T-helper 22 cell (primary cell): ENCODE measurements around the gene NACC2.

Experiments used
- DNase-seq: peaks from one replicate; pipeline ENCODE4 v3.0.0-alpha.2; 2020; ENCODE audit warnings: low read depth

Gene NACC2

DNA sequence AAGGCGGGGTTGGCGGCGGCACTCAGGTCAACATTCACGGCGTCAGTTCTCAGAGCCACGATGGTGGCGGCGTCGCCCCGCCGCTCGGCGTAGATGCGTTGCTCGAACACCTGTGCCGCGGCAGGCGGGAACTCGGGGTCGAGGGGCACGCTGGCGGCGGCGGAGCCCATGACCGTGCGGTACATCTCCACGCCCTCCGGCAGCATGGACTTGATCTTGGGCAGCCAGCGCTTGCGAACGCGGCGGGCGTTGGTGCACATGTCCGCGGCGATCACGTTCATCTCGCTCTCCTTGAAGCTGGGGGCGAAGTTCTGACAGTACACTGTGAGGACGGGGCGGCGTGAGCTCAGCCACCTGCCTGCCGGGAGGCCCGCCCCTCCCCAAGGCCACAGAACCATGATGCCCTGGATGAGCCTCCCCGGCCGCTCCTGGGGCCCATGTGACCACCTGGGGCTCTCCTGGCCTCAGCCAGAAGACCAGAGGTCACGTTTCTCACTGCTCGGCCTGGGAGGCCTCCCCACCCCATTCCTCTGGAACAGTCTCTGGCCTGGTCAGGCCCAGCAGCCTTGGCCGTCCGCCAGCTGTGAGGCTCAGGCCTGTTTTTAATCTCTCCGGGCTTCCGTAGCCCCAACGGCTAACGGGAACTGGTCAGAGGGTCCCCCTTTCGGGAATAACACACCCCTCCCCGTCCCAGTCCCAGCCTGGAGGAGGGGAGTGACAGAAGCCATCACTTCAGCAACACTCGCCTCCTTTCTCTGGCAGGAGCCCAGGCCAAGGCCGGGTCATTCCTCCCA, 83.2 kb downstream of the NACC2 start:
- DNase-seq = no peak

DNA sequence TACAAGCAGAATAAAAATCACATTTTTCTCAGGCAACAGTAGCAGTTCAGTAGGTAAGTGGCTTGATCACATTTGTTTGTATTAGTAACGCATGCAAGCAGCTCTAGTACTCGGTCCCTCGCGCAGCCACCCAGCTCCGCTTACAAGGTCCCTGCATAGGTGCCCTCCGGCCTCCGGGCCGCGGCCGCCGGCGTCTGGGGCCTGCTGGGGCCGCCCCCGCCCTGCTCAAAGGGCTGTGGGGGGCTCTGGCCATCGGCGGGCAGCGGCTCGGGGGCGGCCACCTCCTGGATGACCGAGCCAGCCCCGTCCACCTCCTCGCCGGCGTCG, 83.8 kb downstream of the NACC2 start:
- no peak for DNase-seq

DNA sequence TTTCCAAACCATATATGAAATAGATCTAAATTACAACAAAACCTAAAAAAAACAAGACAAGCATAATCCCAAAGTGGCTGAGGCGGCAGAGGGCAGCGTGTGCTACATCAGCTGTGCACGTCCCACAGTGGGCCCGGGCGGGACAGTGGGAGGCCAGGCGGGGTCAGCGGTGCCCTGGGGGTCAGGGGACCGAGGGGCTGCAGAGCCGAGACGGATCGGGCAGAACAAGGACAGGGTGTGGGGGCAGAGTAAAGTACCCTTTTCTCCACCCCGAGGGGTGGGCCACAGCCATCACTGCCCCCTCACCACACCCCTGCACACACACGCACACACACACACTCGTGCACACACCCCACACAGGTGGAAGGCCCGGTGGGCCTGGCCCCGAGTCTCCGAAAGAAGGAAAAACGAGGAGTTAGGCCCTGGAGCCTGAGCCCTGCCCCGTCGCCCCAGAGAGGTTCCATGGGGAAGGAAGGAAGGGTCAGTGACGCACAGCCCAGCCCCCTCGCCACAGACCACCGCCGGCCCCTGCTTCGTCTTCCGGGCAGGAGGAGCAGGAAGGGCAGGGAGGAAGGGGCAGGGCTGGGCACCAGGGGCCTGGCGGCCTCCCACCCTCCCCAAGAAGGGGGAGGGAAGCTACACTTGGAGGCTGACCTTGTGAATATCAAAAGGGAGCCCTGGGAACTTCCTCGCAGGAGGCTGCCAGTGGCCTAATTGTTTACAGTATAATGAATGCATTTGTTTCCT, 84.3 kb downstream of the NACC2 start:
- no peak for DNase-seq

DNA sequence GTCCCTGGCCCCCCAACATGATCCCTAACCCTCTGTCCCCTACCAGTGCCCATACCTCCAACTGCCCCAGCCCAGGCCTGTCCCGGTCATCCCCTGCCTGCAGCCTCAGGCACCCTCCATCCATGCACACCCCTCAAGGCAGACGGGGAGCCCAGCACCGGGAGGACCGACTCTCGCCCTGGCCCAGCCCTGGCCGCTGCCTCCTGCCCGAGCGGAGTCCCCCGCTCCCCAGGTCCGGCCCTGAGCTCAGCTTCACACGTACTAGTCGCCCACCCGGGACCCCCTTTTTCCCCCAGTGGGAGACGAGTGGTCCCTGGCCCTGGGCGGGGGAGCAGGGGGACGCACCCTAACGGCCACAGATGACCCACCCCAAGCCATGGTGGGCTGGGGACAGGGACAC, 84.9 kb downstream of the NACC2 start:
- no peak for DNase-seq

DNA sequence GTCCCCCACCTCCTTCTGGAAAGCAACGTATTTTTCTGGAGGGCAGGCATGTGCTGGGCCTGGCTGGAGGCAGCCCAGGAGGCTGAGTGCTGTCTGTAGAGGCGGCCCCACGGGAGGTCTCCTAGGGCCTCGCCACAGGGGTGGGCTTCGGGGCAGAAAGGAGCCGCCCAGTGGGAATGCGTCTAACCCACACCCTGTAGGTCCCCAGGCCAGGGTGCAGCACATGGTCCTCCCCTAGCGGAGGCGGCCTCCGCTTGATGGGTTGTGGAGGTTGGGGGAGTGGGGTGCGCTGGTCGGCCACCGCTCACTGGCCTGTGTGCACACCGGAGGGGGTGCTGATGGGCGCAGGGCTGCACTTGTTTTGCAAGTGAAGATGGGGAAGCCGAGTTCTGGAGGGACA, 85.6 kb downstream of the NACC2 start:
- no peak for DNase-seq

DNA sequence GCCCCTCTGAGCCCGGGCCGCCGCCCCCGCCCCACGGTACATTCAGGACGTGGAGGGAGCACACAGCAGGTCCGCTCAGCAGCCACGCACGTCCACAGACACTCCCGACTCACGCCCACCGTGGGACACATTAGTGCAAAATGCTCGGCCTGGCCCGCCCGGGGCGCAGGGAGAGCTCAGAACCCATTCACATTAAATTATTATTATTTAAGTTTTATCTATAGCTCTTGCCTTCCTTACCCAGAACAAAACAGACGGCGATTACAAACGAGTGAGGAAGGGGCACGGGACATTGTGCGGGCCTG, 86.4 kb downstream of the NACC2 start:
- no peak for DNase-seq

DNA sequence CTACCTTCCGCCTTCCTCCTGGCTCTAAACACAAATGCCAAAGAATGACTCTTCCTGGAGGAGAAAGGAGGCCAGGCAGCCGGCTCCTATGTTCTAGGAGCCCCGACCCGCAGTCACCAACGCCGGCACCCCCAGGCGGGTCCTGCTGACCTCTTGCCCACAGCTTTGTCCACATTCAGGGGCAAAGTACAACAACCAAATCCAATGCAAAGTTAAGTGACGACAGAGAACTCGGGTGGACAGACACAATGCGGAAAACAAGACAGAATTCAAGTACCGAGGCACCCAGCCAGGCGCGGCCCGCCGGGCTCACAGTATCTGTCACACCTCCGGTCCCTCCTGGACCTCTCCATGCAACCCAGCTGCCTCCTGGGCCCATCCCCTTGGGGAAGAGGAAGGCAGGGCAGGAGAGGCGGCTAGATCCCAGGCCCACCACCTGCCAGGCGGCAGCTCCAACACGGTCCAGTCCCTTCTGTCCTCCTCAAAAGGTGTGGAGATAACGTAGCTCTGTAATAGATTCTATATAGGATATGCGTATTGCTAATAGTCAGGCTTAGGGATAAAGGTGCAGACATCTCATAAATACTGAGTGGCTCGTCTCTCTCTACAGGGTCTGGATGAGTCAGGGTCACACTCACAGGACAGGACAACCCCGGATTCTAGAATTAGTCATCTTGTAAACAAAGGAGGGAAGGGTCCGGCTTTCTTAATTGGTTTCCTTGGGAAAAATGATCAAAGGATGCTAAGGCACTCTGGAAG, 87.0 kb downstream of the NACC2 start:
- no peak for DNase-seq

DNA sequence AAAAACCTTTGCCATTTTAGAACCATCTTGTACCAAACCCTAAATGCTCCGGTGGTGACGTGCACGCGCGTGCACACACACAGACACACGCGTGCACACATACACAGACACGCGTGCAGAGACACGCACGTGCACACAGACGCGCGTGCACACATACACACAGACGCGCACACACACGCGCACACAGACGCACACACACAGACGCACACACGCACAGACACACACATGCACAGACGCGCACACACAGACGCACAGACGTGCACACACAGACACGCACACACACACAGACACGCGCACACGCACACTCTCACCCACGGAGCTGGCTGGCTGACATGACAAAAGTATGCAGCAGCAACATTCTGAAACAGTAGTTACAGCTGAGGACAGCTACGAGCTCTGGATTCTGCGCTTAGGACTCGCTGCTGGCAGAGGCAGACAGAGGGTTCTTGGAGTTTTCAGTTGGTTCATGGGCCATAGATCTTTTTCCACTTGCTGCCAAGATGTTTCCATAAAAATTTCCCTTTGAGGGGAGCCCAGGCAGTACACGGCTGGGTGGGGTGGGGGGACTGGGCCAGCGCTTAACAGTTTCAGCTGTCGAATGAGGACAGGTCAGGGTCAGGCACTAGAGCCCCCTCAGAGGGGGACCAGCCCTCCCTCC, 87.7 kb downstream of the NACC2 start:
- no peak for DNase-seq

DNA sequence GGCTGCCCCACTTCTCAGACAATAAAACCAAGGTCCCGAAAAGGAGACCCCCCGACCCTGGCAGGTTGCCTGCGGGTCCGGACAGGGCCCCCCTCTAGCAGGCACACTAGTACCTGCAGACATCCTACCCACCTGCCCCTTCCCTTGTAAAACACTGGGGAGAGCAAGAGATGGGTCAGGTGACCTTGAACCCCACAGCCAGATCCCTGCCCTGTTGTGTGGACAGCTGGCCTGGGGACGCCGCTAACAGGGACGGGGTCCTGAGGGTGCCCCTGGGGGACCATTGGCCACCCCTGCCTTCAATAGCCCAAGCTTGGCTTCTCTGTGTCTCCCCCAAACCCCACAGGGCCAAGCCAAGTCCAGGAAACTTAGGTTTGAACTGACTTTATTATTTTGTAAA, 88.9 kb downstream of the NACC2 start:
- no peak for DNase-seq

DNA sequence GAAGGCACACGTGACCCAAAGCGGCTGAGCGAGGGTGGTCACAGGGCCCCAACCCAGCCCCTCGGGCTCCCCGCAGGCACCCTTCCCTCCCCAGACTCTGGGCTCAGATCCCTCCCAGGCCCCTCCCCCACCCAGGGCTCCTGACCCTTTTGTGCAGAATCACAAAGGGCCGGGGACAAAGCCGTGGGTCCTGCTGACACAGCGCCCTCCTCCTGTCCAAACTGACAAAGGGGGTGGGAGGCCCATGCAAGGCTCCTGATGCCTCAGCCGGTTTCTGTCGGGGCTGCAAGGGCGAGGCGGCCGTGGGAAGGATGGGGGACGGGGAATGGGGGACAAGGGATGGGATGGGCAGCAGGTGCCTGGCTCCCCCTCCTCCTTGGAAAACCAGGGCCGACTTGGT, 90.4 kb downstream of the NACC2 start:
- DNase-seq = no peak

DNA sequence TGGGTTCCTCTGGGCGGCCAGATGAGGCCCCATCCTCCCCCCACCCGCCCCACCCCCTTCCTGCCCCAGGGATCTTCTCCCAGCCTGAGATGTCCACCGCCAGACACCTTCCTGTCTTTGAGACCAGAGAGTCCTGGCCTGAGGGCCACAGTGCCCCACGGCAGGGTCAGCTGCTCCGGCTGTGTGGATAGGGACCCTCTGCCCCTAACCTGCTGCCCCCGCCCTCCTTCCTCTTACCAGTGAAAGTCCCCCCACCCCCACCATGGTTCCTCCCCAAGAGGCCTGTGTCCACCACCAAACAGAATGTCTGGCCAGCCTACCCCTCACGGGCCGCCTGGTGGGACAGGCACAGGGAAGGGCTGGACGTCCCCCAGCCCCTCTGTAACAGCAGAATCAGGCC, 90.9 kb downstream of the NACC2 start:
- no peak for DNase-seq

DNA sequence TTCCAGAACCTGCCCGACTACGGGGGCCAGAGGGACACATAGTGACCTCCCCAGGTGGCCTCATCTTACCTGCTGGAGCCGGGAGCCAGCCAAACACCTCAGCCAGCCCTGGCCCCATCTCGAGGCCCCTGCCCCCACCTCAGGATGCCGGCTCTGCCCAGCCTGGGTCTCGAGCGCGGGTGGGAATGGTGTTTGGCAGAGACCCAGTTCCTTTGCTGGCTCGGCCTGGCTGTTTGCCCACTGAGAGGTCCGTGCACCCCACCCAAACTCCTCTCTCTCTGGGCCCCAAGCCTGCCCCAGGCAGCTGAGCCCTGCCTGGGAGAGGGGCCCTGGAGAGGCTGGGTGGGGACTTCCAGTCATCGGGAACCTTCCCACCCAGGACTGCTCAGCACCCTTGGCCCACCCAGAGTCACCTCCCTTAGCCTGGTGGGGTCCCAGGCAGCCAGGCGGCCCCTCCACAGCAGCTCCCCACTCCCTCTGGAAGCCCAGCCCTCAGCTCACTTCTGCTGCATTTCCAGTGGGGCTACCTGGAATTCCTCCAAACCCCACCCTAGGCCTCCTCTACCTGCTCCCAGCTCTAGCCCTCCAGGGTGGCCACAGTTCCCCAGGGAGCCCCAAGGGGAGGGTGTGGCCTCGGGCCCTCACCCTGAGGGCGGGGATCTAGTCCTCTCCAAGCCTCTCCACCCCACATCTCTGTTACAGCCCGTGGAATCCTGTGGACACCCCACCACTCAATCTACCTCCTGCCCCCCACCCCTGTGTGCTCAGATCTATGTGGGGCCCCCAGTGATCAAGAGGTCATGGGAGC, 91.5 kb downstream of the NACC2 start:
- DNase-seq = no peak

DNA sequence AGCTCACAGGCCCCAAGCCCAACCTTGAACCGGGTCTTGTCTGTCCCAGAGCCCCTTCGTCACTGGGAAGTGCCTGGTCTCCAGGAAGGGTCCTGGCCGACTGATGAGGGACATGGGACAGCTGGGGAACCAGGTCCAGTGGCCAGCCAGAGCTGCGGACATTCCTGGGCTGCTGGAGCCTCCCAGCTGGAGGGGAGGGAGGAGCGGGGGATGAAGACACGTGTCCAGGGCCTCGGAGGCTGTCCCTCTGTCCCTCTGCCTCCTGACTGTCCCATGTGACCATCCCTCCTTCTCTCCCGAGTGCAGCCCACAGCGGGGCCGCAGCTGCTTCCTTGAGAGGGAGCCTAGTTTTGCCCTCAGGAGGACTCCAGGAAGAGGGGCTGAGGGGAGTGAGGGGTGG, 92.2 kb downstream of the NACC2 start:
- DNase-seq = no peak

DNA sequence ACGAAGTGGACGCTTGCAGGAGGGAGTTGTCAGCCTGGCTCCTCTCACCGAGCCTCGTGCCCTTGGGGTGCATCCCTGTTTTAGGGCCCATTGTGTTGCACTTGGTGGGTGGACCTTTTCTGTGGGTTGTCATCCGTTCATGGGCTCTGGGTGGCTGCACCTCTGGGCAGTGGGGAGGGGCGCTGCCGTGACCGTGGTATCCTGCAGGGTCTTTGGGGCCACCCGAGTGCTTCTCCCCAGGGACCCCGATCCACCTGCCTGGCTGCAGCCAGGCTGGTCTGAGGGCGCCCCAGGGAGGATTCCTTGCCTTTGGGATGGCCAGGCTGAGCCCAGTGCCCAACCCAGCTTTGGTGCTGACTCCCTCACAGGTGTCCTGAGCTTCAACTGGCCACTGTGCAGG, 92.9 kb downstream of the NACC2 start:
- DNase-seq = no peak

DNA sequence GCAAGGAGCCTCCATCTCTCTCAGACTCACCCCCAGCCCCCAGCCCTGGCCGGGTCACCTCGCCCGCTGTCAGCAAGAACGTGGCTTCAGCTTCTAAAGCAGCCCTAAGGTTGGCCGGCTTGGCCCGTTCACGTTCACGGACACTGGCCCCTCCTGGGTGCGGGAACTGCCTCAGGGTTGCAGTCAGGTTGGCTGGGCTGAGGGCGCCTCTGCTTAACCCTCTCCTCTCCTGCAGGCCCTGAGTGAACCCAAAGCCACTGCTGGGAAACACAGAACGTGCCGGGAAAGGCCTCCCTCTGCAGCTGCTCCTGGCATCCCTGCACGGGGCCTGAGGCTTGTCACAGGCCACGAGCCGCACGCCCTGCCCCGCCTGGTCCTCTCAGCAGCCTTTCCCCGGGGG, 93.9 kb downstream of the NACC2 start:
- no peak for DNase-seq

DNA sequence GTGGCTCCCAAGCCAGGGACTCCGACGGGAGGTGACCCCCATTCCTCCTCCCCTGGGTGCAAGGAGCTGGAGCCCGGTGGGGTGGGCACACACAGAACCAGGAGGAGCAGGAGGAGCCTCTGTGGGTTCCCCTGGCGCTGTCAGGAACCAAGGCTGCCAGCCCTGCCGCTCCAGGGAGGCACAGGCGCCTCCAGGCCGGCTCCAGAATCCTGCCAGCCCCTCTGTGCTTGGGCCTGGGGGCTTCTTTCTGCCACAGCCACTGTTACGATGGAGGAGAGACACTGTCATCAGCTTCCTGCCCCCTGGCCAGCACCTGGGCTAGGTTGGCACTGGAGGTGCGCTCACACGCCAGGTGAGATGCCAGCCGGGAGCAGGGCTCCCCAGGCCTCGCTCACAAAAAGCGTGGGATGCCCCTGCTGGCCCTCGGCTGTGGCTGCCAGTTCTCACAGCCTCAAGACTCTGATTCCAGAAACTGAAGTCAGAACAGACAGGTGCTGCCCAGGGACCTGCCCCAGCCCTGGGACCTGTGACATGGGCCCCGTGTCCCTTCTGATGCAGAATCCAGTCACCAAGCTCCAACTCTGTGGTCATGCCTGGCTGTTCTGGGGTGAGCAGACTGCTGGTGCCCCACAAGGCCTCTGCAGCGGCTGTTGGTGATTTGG, 96.5 kb downstream of the NACC2 start:
- DNase-seq = no peak

DNA sequence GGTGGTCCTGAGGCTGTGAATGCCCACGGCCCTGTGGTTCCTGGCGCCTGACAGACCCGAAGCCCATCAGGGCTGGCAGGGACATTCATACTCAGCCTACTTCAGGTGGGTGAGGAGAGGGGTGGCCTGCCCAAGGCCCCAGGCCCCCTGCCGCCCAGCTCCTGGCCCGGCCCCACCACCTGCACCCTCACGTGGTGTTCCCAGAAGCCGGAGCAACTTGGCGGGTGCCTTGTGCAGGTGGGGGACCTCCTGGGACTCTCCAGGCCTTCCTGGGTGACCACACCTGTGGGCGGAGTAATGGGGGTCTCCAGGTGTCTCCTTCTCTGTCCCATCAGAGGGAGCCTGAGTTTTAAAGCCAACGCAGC, 97.1 kb downstream of the NACC2 start:
- no peak for DNase-seq

DNA sequence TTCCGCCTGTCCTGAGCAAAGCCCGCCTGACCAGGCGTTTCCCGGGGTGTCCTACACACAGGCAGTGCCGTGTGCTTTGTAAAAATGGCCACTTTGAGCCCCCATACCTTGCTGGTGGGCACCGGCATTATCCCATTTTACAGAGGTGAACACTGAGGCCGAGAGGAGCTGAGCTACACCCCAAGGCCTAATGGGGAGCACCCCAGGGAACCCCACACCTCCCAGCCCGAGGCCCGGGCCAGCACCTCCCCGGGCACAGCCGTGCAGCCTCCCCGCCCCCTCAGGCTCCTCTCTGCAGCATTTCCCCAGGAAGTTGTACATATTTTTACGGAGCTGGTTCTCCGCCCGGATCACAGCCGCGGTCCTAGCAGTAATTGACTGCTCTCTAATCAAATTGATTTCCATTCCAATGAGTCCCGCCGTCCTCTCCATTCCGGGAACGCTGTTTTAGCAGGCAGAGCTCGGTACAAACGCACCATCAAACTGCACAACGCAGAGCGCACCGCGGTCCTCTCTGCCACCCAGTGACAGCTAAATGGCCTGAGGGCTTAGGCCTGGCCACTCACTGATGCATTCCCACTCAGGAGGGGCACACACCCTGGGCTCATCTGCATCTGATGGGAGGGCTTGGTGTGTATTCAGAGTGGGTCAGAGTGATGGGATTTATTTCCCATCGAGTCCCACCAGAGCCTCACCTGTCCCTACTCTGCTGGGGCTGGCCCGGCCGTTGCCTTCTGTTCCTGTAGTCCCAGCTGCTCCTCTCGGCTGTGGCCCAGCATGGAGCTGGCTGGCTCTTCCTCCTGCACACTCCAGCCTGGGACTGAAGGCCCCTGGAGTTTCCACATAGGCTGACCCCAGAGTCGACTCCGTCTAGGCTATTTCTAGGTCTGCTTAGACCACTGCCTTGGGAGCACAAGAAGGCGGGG, 97.7 kb downstream of the NACC2 start:
- no peak for DNase-seq

DNA sequence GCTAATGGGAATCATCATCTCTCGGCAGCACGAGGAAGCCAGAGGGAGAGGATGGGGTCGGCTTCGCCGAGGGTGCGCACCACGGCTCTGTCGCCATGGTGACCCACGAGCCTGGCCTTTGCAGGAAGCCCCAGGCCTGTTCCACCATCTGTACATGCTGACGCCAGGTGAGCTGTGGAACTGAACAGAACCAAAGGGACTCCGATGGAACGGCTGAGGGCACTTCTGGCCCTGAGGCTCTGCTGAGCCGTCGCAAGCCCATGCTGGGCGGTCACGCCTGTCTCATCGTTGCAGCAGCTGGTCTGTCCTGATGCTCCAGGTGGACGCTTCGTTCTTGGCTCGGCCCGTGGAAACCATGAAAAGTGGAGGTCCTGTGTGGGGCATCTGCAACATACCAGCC, 99.3 kb downstream of the NACC2 start:
- DNase-seq = no peak

DNA sequence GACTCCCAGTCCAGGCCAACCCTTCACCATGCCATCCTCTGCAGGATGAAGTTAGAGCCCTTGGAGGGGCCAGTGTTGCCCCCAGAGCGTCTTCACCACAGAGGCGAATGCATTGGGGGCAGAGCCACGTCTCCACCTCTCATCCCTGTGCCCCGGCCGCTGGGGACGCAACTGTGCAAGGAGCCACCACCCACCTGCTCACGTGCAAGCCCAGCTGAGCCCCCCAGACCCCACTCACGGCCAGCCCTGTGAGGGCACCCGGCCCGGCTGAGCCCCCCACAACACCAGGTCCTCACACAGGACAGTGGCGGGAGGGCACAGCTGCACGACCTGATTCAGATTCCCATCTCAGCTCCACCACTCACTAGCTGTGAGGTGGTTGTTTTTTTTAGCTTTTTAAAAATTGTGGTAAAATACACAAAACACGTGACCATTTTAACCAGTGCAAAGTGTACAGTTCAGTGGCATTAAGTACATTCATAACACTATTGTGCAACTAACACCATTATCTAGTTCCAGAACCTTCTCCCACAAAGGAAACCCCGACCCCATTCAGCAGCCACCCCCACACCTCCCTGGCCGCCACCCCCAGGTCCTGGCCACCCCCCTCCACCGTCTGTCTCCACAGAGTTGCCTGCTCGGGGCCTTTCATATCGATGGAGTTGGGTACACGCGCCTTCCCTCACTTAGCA, 100.4 kb downstream of the NACC2 start:
- no peak for DNase-seq
